ENCODE results near the gene MLLT10. TPM values are rescaled to one million over a fixed set of nuclear protein-coding genes. Genes with fewer than 3 reads are reported as not detected.

The MLLT10 gene
- total RNA-seq, 1 donor = 36.1 TPM

GRCh38 chr10:21492421-21492820 is 41.6 kb upstream of the MLLT10 start:
- TF ChIP-seq CTCF (IDR thresholded peaks at IDR 0.05; ENCODE audit: insufficient read depth, low read length) = no peak
- no peak overlapping the region for H3K4me3 ChIP-seq (ENCODE audit: low read depth, low read length)
- no peak for DNase-seq (ENCODE audit: low read depth)

DNA sequence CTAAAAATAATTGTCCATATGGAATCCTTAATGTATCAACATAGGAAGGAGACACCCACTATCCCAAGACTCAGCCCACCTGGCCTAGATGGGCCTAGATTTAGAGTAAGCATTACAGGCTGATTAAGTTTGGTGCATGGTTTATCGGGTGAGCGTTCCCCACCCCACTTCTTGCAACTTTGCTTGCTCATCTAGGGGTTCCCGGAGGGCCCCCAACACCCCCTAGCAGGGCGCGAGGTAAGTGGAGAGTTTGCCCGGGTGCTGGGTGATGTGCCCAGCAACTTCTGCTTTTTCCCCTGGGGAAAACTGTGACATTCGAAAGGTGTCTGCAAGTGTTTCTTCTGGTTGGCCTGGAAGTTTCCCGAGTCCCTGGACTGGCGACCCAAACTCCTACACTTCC is 40.2 kb upstream of the MLLT10 start:
- DNase-seq (ENCODE audit: low read depth) = no peak
- no peak for TF ChIP-seq CTCF (IDR thresholded peaks at IDR 0.05; ENCODE audit: insufficient read depth, low read length)
- H3K4me3 ChIP-seq (ENCODE audit: low read depth, low read length) = no peak overlapping the region

DNA sequence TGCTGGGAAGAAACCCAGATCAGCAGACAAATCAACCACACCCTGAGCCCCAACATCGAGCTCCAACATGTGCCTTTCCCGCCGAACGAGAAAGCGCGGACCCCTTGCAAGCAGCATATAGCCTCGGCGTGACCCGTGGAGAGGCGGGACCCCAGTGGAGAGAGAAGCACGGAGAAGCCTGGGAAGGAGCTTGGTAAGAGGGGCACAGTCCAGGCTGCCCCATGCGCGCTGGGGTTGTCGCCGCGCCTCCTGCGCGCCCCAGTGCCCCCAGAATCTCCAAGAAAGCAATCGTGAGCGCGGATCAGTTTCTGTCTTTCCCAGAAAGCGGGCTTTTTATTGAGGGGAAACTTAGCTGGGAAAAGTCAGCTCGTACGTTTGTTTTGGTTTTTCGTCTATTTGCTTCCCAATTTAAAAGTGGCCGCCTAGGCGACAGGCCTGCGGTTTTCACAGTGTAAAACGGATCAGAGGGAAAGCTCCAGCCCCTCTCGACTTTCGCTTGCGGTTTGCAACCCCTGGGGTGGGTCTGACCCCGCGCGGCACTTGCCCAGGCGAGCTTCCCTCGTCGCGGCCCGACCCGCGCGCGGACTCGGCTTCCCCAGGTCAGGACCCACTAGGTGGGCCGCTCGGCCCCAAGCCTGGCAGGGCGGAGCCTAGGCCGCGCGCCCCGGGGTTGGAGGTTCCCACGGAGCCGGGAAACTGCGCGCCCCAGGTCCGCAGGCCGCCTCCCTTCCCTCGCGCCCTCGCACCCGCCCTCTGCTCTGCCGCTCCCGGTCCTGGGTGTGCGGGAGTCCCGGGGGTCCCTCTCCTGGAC is 39.6 kb upstream of the MLLT10 start:
- peak overlapping the region; percentile 85 for H3K4me3 ChIP-seq (ENCODE audit: low read depth, low read length)
- peak; percentile 17 for TF ChIP-seq CTCF (IDR thresholded peaks at IDR 0.05; ENCODE audit: insufficient read depth, low read length)
- DNase-seq (ENCODE audit: low read depth) = no peak

GRCh38 chr10:21495002-21495751 is 38.9 kb upstream of the MLLT10 start:
- peak; percentile 44 for DNase-seq (ENCODE audit: low read depth)
- TF ChIP-seq CTCF (IDR thresholded peaks at IDR 0.05; ENCODE audit: insufficient read depth, low read length) = peak; percentile 3
- H3K4me3 ChIP-seq (ENCODE audit: low read depth, low read length) = peak overlapping the region; percentile 85

DNA sequence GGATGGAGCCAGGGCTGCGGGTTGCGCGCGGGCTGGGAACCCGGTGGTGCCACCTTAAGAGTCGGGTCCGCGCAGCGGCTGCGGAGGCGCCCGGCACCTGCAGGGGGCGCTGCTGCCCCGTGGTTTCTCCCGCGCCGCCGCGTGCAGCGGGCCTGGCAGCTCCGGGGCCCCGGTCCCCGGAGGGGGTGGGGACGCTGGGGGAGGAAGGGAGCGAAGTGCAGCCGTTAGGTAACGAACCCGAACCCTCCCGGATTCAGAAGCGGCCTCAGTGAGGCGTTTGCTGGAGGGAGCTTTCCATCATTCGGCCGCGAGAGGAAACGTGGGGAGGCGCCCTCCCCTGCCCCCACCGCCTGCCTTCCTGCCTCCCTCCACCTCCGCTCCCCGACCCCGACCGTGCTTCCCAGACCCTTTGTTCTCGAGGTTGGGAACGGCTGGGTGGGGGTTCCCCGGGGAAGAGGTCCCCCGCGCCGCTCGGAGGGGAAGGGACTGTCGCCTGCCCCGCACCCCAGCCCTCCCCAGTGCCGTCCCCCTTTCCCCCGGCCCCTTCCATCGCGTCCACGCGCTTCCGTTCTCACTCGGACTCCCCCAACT is 38.2 kb upstream of the MLLT10 start:
- peak; percentile 80 for DNase-seq (ENCODE audit: low read depth)
- peak overlapping the region; percentile 85 for H3K4me3 ChIP-seq (ENCODE audit: low read depth, low read length)
- peak; percentile 70 for TF ChIP-seq CTCF (IDR thresholded peaks at IDR 0.05; ENCODE audit: insufficient read depth, low read length)

GRCh38 chr10:21496343-21497176 is 37.5 kb upstream of the MLLT10 start:
- TF ChIP-seq CTCF (IDR thresholded peaks at IDR 0.05; ENCODE audit: insufficient read depth, low read length) = peak; percentile 46
- H3K4me3 ChIP-seq (ENCODE audit: low read depth, low read length) = peak overlapping the region; percentile 85
- DNase-seq (ENCODE audit: low read depth) = no peak
